Gastrocnemius medialis (tissue), 4 donors: ENCODE measurements around the gene AKR1B15. TPM values are rescaled to one million over a fixed set of nuclear protein-coding genes. Genes with fewer than 3 reads are reported as not detected.

Source experiments
- ATAC-seq, 2 donors: fragments of 150-250 bp; one replicate each; pipeline ENCODE4 v1.9.1; 2016
- DNase-seq, 2 donors: peaks; one replicate each; pipeline ENCODE4 v3.0.0-alpha.2; 2019
- H3K27ac ChIP-seq, 4 donors: fragments of 200-600 bp; sonication (generic); 1 replicate in 1 of 4; 2 replicates in 3 of 4; pipeline ENCODE4 v1.5.1; 2016 to 2018; ENCODE audit warnings: mild to moderate bottlenecking in 2 of 4, moderate library complexity in 1 of 4
- H3K27me3 ChIP-seq, 3 donors: fragments of 200-600 bp; sonication (generic) in 2 of 3; 1 replicate in 1 of 3; 2 replicates in 2 of 3; pipeline versions ENCODE4 v1.5.1 to v1.6.0; 2016 to 2019; ENCODE audit warnings: mild to moderate bottlenecking in 1 of 3, moderate library complexity in 1 of 3
- H3K36me3 ChIP-seq, 2 donors: fragments of 200-600 bp; sonication (generic) in 1 of 2; one replicate each; pipeline ENCODE4 v1.5.1; 2017 to 2018
- H3K4me1 ChIP-seq, 2 donors: fragments of 200-600 bp; sonication (generic) in 1 of 2; one replicate each; pipeline ENCODE4 v1.5.1; 2016 to 2017; ENCODE audit warnings: mild to moderate bottlenecking in 2 of 2
- H3K4me3 ChIP-seq, 4 donors: fragments of 200-600 bp; sonication (generic) in 3 of 4; 1 replicate in 1 of 4; 2 replicates in 3 of 4; pipeline ENCODE4 v1.5.1; 2016 to 2019; ENCODE audit warnings: mild to moderate bottlenecking in 2 of 4
- H3K9me3 ChIP-seq, 3 donors: fragments of 200-600 bp; sonication (generic) in 2 of 3; 1 replicate in 1 of 3; 2 replicates in 2 of 3; pipeline ENCODE4 v1.5.1; 2016 to 2019
- CTCF ChIP-seq, 5 experiments: fragments of 450-650 bp in 3 of 5; fragments of 200-600 bp in 2 of 5; sonication (generic) in 2 of 5; IDR thresholded peaks in 4 of 5; conservative IDR thresholded peaks in 1 of 5; 1 replicate in 4 of 5; 2 replicates in 1 of 5; pipeline ENCODE4 v1.5.1; 2016 to 2019; ENCODE audit warnings: antibody characterized with exemption in 5 of 5, mild to moderate bottlenecking in 3 of 5, moderate library complexity in 3 of 5
- POLR2A ChIP-seq, 2 donors: fragments of 450-650 bp; IDR thresholded peaks; one replicate each; pipeline ENCODE4 v1.6.1; 2017; ENCODE audit warnings: antibody characterized with exemption in 2 of 2, mild to moderate bottlenecking in 2 of 2, moderate library complexity in 2 of 2
- in situ Hi-C, 4 donors: fragments of 200-750 bp; cut with MboI; loops; one replicate each; pipeline versions ENCODE4 v1.15.0 to v1.8.0; 2017; ENCODE audit warnings: low sequenced_read_pairs in 4 of 4
- intact Hi-C: fragments of 100-400 bp; cut with DNase I; formaldehyde crosslinking; loops from one replicate; pipeline ENCODE4 v1.15.1; 2023; ENCODE audit warnings: low total_unique reads
- total RNA-seq, 4 donors: library from RNA; depleted of rRNA; stranded (reverse); fragments of >200 nt; gene quantifications; one replicate each; pipeline versions ENCODE4 v1.1.0 to v1.2.3, GENCODE V29; 2016

The AKR1B15 gene
- total RNA-seq, 4 donors from 2014 or later: 1.9 to 77.5 (median 10.3) TPM

GRCh38 chr7:134612197-134612596 lies 63.3 kb downstream of the AKR1B15 start:
- Histone ChIP-seq H3K36me3 (no peaks in the 10 kb centered on the region), H3K4me1 (no peaks in the 10 kb centered on the region), H3K9me3 (no peaks in the 10 kb centered on the region), H3K27ac (no peak overlapping the region), H3K27me3 (no peaks in the 10 kb centered on the region), H3K4me3 (no peak overlapping the region)
- ATAC-seq (no peak), DNase-seq (no peak)
- intact Hi-C loops (no loop called here), in situ Hi-C loops (loop anchor here in 2 of 4 donors (5.0 to 25.0 kb wide), 3 partner anchors 97 to 180 kb away; no protein-coding TSS in a partner anchor)
- TF ChIP-seq CTCF (IDR thresholded peaks at IDR 0.05 in 4 of 5, conservative IDR thresholded peaks at IDR 0.05 in 1 of 5): no peak

GRCh38 chr7:134613623-134614347 lies 64.9 kb downstream of the AKR1B15 start:
- H3K4me1 ChIP-seq: no peaks in the 10 kb centered on the region
- TF ChIP-seq POLR2A (IDR thresholded peaks at IDR 0.05): no peak
- no peak for TF ChIP-seq CTCF (IDR thresholded peaks at IDR 0.05 in 4 of 5, conservative IDR thresholded peaks at IDR 0.05 in 1 of 5)
- no peaks in the 10 kb centered on the region for H3K9me3 ChIP-seq
- peak; percentile 66 to 77 for ATAC-seq
- no peak overlapping the region for H3K4me3 ChIP-seq
- peak in 1 of 2 donors; percentile 18 for DNase-seq
- in situ Hi-C loops (loop anchor here in 2 of 4 donors (5.0 to 25.0 kb wide), 3 partner anchors 99 to 181 kb away; no protein-coding TSS in a partner anchor), intact Hi-C loops (no loop called here)
- H3K27ac ChIP-seq: peak overlapping the region in 3 of 4 donors; percentile 7 to 44 (median 41)
- no peaks in the 10 kb centered on the region for H3K36me3 ChIP-seq
- H3K27me3 ChIP-seq: no peaks in the 10 kb centered on the region

- in situ Hi-C loops: loop anchor here in 2 of 4 donors (10.0 to 25.0 kb wide), 2 partner anchors 102 to 104 kb away; no protein-coding TSS in a partner anchor
- H3K27ac ChIP-seq: no peak overlapping the region
- no peak for TF ChIP-seq CTCF (IDR thresholded peaks at IDR 0.05 in 4 of 5, conservative IDR thresholded peaks at IDR 0.05 in 1 of 5)
- TF ChIP-seq POLR2A (IDR thresholded peaks at IDR 0.05): no peak
- intact Hi-C loops: no loop called here
- no peak overlapping the region for H3K4me3 ChIP-seq
- no peak for DNase-seq
- H3K36me3 ChIP-seq: no peaks in the 10 kb centered on the region
- no peaks in the 10 kb centered on the region for H3K9me3 ChIP-seq
- no peak for ATAC-seq
- H3K27me3 ChIP-seq: no peaks in the 10 kb centered on the region
- H3K4me1 ChIP-seq: no peaks in the 10 kb centered on the region
Measured at GRCh38 chr7:134616611-134617010, 67.7 kb downstream of the AKR1B15 start.

GRCh38 chr7:134618756-134619530 lies 70.0 kb downstream of the AKR1B15 start:
- in situ Hi-C loops (loop anchor here in 2 of 4 donors (10.0 to 25.0 kb wide), 2 partner anchors 104 to 107 kb away; no protein-coding TSS in a partner anchor), intact Hi-C loops (no loop called here)
- no peaks in the 10 kb centered on the region for H3K9me3 ChIP-seq
- H3K4me1 ChIP-seq: no peaks in the 10 kb centered on the region
- H3K4me3 ChIP-seq: no peak overlapping the region
- DNase-seq (no peak), ATAC-seq (no peak)
- H3K27me3 ChIP-seq: no peaks in the 10 kb centered on the region
- TF ChIP-seq POLR2A (IDR thresholded peaks at IDR 0.05) (no peak), CTCF (IDR thresholded peaks at IDR 0.05 in 4 of 5, conservative IDR thresholded peaks at IDR 0.05 in 1 of 5) (no peak)
- no peaks in the 10 kb centered on the region for H3K36me3 ChIP-seq
- no peak overlapping the region for H3K27ac ChIP-seq
